Activated CD4-positive, alpha-beta T cell treated with anti-CD3 and anti-CD28 coated beads, Interleukin-2, amount 50 U/mL, for 24 hours (primary cell): ENCODE measurements around the gene NTNG2.

Experiments used
- DNase-seq, 2 donors: peaks; one replicate each; pipeline ENCODE4 v3.0.0-alpha.2; 2020; ENCODE audit warnings: low read depth in 1 of 2, low spot score in 1 of 2

The NTNG2 gene

GRCh38 chr9:132233138-132233537, 71.3 kb downstream of the NTNG2 start:
- no peak for DNase-seq

GRCh38 chr9:132234535-132234934, 72.7 kb downstream of the NTNG2 start:
- DNase-seq: no peak

GRCh38 chr9:132235125-132235524, 73.3 kb downstream of the NTNG2 start:
- no peak for DNase-seq

- peak; percentile 73 to 76 for DNase-seq
Observed at GRCh38 chr9:132235894-132236661, 74.2 kb downstream of the NTNG2 start.

GRCh38 chr9:132236662-132237311, 74.9 kb downstream of the NTNG2 start:
- DNase-seq: no peak

- no peak for DNase-seq
Observed at GRCh38 chr9:132237481-132237880, 75.6 kb downstream of the NTNG2 start.

GRCh38 chr9:132238026-132238972, 76.4 kb downstream of the NTNG2 start:
- no peak for DNase-seq

- no peak for DNase-seq
Observed at GRCh38 chr9:132238992-132239391, 77.1 kb downstream of the NTNG2 start.

GRCh38 chr9:132239518-132239917, 77.7 kb downstream of the NTNG2 start:
- no peak for DNase-seq

GRCh38 chr9:132239999-132240840, 78.4 kb downstream of the NTNG2 start:
- no peak for DNase-seq

- peak; percentile 96 for DNase-seq
Observed at GRCh38 chr9:132240841-132241482, 79.1 kb downstream of the NTNG2 start.

- no peak for DNase-seq
Observed at GRCh38 chr9:132241483-132241839, 79.6 kb downstream of the NTNG2 start.

- DNase-seq: no peak
Observed at GRCh38 chr9:132241840-132242620, 80.2 kb downstream of the NTNG2 start.

GRCh38 chr9:132242621-132243155, 80.8 kb downstream of the NTNG2 start:
- no peak for DNase-seq

- DNase-seq: no peak
Observed at GRCh38 chr9:132243156-132244074, 81.6 kb downstream of the NTNG2 start.

GRCh38 chr9:132244582-132245455, 83.0 kb downstream of the NTNG2 start:
- DNase-seq: no peak

GRCh38 chr9:132245465-132245864, 83.6 kb downstream of the NTNG2 start:
- DNase-seq: no peak
